ENCODE results near the gene MROH2B.

- TF ChIP-seq CTCF (IDR thresholded peaks at IDR 0.05), result no peak
- TF ChIP-seq EZH2 (IDR thresholded peaks at IDR 0.05), result no peak
These were observed 61.9 kb downstream of the MROH2B start for GRCh38 chr5:41009232-41009631.

All from neural progenitor cell (in vitro differentiated cells).